ENCODE results near the gene SEPTIN8.

DNA sequence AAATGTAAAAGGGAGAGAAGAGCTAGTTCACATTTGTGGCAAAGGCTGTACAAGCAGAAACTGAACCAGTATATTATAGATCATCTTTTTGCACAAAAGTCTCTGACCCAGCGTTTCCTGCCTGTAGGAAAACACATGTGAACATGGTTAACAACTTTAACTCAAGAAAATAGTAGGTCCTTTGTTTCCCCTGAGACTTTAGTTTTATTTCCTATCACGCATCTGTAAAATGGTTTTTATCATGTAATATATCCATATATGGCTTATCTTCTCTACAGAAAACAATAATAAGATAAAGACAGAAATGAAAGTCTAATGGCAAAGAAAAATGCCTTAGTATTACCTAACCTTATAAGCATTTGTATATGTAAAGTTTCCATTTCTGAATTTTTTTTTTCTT is 42.4 kb downstream of the SEPTIN8 start:
- no peak for TF ChIP-seq CTCF (IDR thresholded peaks at IDR 0.05)
- no peak for TF ChIP-seq POLR2A (IDR thresholded peaks at IDR 0.05)
